GM12878 (cell line): ENCODE measurements around the gene IFNLR1. TPM values are rescaled to one million over a fixed set of nuclear protein-coding genes. Genes with fewer than 3 reads are reported as not detected.

Experiments
- ATAC-seq: fragments of 200-7000 bp; cut with Tn5 transposase; 3 replicates; pipeline ENCODE4 v1.9.1; 2020; ENCODE audit warnings: mild to moderate bottlenecking, moderate library complexity
- BruUV-seq: library from RNA; stranded (reverse); fragments of 400-500 nt; replicated peaks from 2 replicates; lab custom pipeline; 2021; lab: Mats Ljungman, UMichigan
- CTCF ChIA-PET: fragments of 300-600 bp; sonication (Branson Sonifier 250); formaldehyde crosslinking; extraction: SDS; loops from one replicate; lab custom pipeline; 2021; ENCODE audit warnings: inconsistent platforms; lab: Yijun Ruan, JAX
- POLR2A ChIA-PET: fragments of 350-600 bp; formaldehyde crosslinking; extraction: SDS; loops from one replicate; lab custom pipeline; 2021; ENCODE audit warnings: inconsistent platforms; lab: Charles Lee
- RAD21 ChIA-PET: fragments of 300-600 bp; sonication (Branson Sonifier 250); formaldehyde crosslinking; loops from one replicate; lab custom pipeline; 2023; ENCODE audit warnings: antibody characterized with exemption; ENCODE audit not compliant: unreplicated experiment; lab: Charles Lee
- SMC1A ChIA-PET: fragments of 300-600 bp; sonication (Branson Sonifier 250); formaldehyde crosslinking; loops from one replicate; lab custom pipeline; 2023; ENCODE audit not compliant: unreplicated experiment, uncharacterized antibody; lab: Charles Lee
- DNase-seq: peaks from one replicate; pipeline ENCODE4 v3.0.0-alpha.2; 2011; ENCODE audit warnings: low read depth, low spot score
- FAIRE-seq: peaks from 3 replicates; lab custom pipeline; 2011; peaks lifted over from hg19 to GRCh38; lab: Jason Lieb, UNC
- H2AFZ ChIP-seq: 2 replicates; pipeline ENCODE4 v1.6.0; 2011; ENCODE audit warnings: low read depth, low read length, control low read depth; ENCODE audit not compliant: control insufficient read depth
- H3K27ac ChIP-seq: 2 replicates; pipeline ENCODE4 v1.5.1; 2011; ENCODE audit warnings: control low read depth; ENCODE audit not compliant: control insufficient read depth, insufficient read depth
- H3K27me3 ChIP-seq, 2 experiments: replicated peaks in 1 of 2; 2 replicates each; pipeline versions ENCODE4 v1.6.0 to v1.6.1; 2011; ENCODE audit warnings: low read length in 1 of 2; ENCODE audit not compliant: control insufficient read depth in 2 of 2, insufficient read depth in 2 of 2
- H3K36me3 ChIP-seq, 2 experiments: 2 replicates each; pipeline ENCODE4 v1.5.1; 2011; ENCODE audit warnings: low read length in 1 of 2; ENCODE audit not compliant: control insufficient read depth in 2 of 2, insufficient read depth in 2 of 2
- H3K4me1 ChIP-seq: 2 replicates; pipeline ENCODE4 v1.6.1; 2011; ENCODE audit warnings: mild to moderate bottlenecking, low read length, moderate library complexity, mixed read lengths; ENCODE audit not compliant: control insufficient read depth, insufficient read depth
- H3K4me2 ChIP-seq: 2 replicates; pipeline ENCODE4 v1.6.0; 2011; ENCODE audit warnings: control low read depth; ENCODE audit not compliant: control insufficient read depth, insufficient read depth
- H3K4me3 ChIP-seq: fragments of 200-600 bp; sonication (generic); 2 replicates; pipeline ENCODE4 v1.5.1; 2016
- H3K79me2 ChIP-seq: 2 replicates; pipeline ENCODE4 v1.6.0; 2011; ENCODE audit warnings: low read length; ENCODE audit not compliant: control insufficient read depth, insufficient read depth
- H3K9ac ChIP-seq: 2 replicates; pipeline ENCODE4 v1.8.0; 2011; ENCODE audit warnings: low read length, control low read depth, mixed read lengths; ENCODE audit not compliant: control insufficient read depth, insufficient read depth
- H3K9me3 ChIP-seq: replicated peaks from 3 replicates; pipeline ENCODE4 v1.5.1; 2011; ENCODE audit warnings: mild to moderate bottlenecking, low read length; ENCODE audit not compliant: control insufficient read depth, insufficient read depth
- H4K20me1 ChIP-seq: 2 replicates; pipeline ENCODE4 v1.6.0; 2011; ENCODE audit not compliant: control insufficient read depth, insufficient read depth
- BACH1 ChIP-seq: fragments of 450-650 bp; IDR thresholded peaks from 2 replicates; pipeline ENCODE4 v1.6.1; 2017; ENCODE audit warnings: mild to moderate bottlenecking, borderline replicate concordance
- CHD2 ChIP-seq: IDR thresholded peaks from 2 replicates; pipeline ENCODE4 v1.6.1; 2011; ENCODE audit warnings: low read depth, low read length, improper control_type of control experiment, borderline replicate concordance
- RAD51 ChIP-seq: fragments of 450-650 bp; IDR thresholded peaks from 2 replicates; pipeline ENCODE4 v1.6.1; 2016; ENCODE audit warnings: moderate library complexity, mild to moderate bottlenecking, inconsistent platforms
- ZBTB4 ChIP-seq: fragments of 450-650 bp; formaldehyde crosslinking; IDR thresholded peaks from 2 replicates; pipeline ENCODE4 v1.4.0; 2022; ENCODE audit warnings: mild to moderate bottlenecking, moderate library complexity
- WGBS: methylation state at CpG from one replicate; pipeline ENCODE4 v1.1.6; 2016; ENCODE audit warnings: low lambda C conversion rate; ENCODE audit not compliant: insufficient replicate concordance, insufficient coverage; ENCODE audit errors: missing lambda C conversion rate; 5-methylcytosine and 5-hydroxymethylcytosine counted together
- in situ Hi-C: fragments of 300-500 bp; cut with MboI; formaldehyde crosslinking; loops from 9 replicates; pipeline ENCODE4 v1.14.3; 2018; ENCODE audit warnings: mixed read lengths
- intact Hi-C: fragments of 100-400 bp; cut with micrococcal nuclease; formaldehyde crosslinking; loops from one replicate; pipeline ENCODE4 v1.14.2; 2022; ENCODE audit not compliant: unreplicated experiment
- polyA plus RNA-seq, 11 experiments: library from polyadenylated mRNA; depleted of rRNA in 4 of 11; unstranded in 6 of 11; stranded (reverse) in 5 of 11; fragments of >200 nt; fragmentation: Nextera tagmentation in 4 of 11; fragmentation: Illumina TruSeq in 1 of 11; extraction: Ambion mirVana in 4 of 11; extraction: Trizol in 1 of 11; gene quantifications; 1 replicate in 1 of 11; 2 replicates in 10 of 11; pipeline versions ENCODE4 v1.2.1 to v1.2.3, GENCODE V29; 2011 to 2016; ENCODE audit warnings: inconsistent platforms in 2 of 11, missing spikeins in 2 of 11, low read depth in 1 of 11
- total RNA-seq, 4 experiments: library from RNA; depleted of rRNA in 3 of 4; stranded (reverse); fragments of >200 nt in 3 of 4; fragmentation: Illumina TruSeq in 1 of 4; extraction: Trizol in 1 of 4; gene quantifications; 2 replicates each; pipeline versions ENCODE4 v1.2.1 to v1.2.3, GENCODE V29; 2013 to 2021
- TF ChIP-seq, protein P1 (sequence below): fragments of 450-650 bp; IDR thresholded peaks from 2 replicates; pipeline ENCODE4 v1.6.1; 2017; ENCODE audit warnings: antibody characterized with exemption, mild to moderate bottlenecking, moderate library complexity
- TF ChIP-seq, protein P2 (sequence below): fragments of 450-650 bp; IDR thresholded peaks from 2 replicates; pipeline ENCODE4 v1.6.1; 2017; ENCODE audit warnings: mild to moderate bottlenecking, low read depth, inconsistent platforms; ENCODE audit not compliant: poor library complexity, severe bottlenecking
- TF ChIP-seq, protein P3 (sequence below): fragments of 150-350 bp; IDR thresholded peaks from 2 replicates; pipeline ENCODE4 v1.6.1; 2016; ENCODE audit warnings: low read depth, low read length

The IFNLR1 gene
- total and polyA plus RNA-seq, 10 of the 15 experiments (the other 5 are each of a cell fraction or from before 2014, with no cell fraction given) = 0.31 to 5.6 (median 3.9) TPM

DNA sequence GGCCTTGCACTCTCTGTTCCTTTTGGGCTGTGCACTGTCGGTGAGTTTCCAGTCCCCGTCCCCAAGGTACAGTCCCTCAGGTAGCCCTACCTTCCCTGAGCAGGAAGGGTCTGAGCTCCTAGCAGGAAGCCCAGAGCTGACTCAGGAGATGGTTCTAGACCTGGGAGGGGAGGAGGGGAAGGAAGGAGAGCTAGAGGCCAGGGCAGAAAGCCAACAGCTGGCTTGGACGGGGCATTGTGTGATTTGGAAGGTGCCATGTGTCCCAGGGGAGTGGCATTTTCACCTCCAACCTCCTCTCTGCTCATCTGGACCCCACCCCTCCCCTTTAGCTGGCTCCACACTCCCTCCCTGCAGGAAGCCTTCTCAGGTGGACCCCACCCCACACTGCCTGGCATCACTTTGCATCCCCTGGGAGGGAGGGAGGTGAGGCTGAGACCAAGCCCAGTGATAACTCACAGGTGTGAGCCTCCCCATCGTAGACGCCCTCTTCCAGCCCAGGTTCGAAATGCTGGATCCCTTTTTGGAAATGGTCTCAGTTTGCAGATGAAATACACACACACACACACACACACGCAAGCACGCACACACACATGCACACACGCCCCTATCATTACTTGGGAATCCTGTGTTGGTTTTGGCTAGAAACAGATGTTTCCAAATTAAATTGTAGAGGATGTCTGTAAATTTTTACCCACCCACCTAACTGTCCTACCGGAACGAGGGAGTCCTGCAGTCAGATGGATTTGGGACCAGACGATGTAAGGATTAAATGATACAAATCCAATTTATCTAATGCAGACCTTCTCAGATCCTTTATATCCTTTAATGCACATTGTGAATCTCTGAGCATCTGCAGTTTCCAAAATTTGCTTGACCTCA, 19.7 kb upstream of the IFNLR1 start (continued):
- TF ChIP-seq, protein P1, sequence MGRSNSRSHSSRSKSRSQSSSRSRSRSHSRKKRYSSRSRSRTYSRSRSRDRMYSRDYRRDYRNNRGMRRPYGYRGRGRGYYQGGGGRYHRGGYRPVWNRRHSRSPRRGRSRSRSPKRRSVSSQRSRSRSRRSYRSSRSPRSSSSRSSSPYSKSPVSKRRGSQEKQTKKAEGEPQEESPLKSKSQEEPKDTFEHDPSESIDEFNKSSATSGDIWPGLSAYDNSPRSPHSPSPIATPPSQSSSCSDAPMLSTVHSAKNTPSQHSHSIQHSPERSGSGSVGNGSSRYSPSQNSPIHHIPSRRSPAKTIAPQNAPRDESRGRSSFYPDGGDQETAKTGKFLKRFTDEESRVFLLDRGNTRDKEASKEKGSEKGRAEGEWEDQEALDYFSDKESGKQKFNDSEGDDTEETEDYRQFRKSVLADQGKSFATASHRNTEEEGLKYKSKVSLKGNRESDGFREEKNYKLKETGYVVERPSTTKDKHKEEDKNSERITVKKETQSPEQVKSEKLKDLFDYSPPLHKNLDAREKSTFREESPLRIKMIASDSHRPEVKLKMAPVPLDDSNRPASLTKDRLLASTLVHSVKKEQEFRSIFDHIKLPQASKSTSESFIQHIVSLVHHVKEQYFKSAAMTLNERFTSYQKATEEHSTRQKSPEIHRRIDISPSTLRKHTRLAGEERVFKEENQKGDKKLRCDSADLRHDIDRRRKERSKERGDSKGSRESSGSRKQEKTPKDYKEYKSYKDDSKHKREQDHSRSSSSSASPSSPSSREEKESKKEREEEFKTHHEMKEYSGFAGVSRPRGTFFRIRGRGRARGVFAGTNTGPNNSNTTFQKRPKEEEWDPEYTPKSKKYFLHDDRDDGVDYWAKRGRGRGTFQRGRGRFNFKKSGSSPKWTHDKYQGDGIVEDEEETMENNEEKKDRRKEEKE = no peak
- TF ChIP-seq, all 136 proteins: peak for 0

GRCh38 chr1:24206083-24206464, 19.0 kb upstream of the IFNLR1 start:
- CTCF ChIA-PET = interaction anchor here (0.9 to 7.3 kb wide), 3 partner anchors 176 to 320 kb away, joined by 3 to 102 read pairs (median 3); no protein-coding TSS in a partner anchor
- Histone ChIP-seq H3K79me2 (no peaks in the 10 kb centered on the region), H3K27me3 (no peaks in the 10 kb centered on the region; a peak in 2 of 4 replicates), H3K9ac (no peak overlapping the region), H3K4me1 (peaks cover 24% of the 10 kb centered on the region), H3K4me3 (no peak overlapping the region), H3K27ac (no peak overlapping the region), H3K4me2 (no peak overlapping the region), H2AFZ (no peak overlapping the region), H4K20me1 (no peaks in the 10 kb centered on the region; the same call in 1 of the 2 replicates), H3K36me3 (no peaks in the 10 kb centered on the region), H3K9me3 (no peaks in the 10 kb centered on the region; the same call in 2 of the 3 replicates)
- RAD21 ChIA-PET = interaction anchor here (1.3 kb wide), 2 partner anchors 185 to 187 kb away, joined by 4 to 7 read pairs; no protein-coding TSS in a partner anchor
- SMC1A ChIA-PET = interaction anchor here (3.0 kb wide), 1 partner anchor 186 kb away, joined by 49 read pairs; no protein-coding TSS in a partner anchor
- 76% methylated on average over 9 of the region's 12 CpGs for WGBS
- no peak for DNase-seq
- intact Hi-C loops (no loop called here), in situ Hi-C loops (no loop called here)
- POLR2A ChIA-PET = no interaction called here
- BruUV-seq = no TSS peak
- FAIRE-seq = no peak
- no peak for ATAC-seq
- TF ChIP-seq, protein P2, sequence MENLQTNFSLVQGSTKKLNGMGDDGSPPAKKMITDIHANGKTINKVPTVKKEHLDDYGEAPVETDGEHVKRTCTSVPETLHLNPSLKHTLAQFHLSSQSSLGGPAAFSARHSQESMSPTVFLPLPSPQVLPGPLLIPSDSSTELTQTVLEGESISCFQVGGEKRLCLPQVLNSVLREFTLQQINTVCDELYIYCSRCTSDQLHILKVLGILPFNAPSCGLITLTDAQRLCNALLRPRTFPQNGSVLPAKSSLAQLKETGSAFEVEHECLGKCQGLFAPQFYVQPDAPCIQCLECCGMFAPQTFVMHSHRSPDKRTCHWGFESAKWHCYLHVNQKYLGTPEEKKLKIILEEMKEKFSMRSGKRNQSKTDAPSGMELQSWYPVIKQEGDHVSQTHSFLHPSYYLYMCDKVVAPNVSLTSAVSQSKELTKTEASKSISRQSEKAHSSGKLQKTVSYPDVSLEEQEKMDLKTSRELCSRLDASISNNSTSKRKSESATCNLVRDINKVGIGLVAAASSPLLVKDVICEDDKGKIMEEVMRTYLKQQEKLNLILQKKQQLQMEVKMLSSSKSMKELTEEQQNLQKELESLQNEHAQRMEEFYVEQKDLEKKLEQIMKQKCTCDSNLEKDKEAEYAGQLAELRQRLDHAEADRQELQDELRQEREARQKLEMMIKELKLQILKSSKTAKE = no peak
- TF ChIP-seq RAD51 = no peak
- no peak for TF ChIP-seq ZBTB4 (CRISPR knock-in tag)
- no peak for TF ChIP-seq CHD2
- no peak for TF ChIP-seq BACH1
- TF ChIP-seq, protein P3, sequence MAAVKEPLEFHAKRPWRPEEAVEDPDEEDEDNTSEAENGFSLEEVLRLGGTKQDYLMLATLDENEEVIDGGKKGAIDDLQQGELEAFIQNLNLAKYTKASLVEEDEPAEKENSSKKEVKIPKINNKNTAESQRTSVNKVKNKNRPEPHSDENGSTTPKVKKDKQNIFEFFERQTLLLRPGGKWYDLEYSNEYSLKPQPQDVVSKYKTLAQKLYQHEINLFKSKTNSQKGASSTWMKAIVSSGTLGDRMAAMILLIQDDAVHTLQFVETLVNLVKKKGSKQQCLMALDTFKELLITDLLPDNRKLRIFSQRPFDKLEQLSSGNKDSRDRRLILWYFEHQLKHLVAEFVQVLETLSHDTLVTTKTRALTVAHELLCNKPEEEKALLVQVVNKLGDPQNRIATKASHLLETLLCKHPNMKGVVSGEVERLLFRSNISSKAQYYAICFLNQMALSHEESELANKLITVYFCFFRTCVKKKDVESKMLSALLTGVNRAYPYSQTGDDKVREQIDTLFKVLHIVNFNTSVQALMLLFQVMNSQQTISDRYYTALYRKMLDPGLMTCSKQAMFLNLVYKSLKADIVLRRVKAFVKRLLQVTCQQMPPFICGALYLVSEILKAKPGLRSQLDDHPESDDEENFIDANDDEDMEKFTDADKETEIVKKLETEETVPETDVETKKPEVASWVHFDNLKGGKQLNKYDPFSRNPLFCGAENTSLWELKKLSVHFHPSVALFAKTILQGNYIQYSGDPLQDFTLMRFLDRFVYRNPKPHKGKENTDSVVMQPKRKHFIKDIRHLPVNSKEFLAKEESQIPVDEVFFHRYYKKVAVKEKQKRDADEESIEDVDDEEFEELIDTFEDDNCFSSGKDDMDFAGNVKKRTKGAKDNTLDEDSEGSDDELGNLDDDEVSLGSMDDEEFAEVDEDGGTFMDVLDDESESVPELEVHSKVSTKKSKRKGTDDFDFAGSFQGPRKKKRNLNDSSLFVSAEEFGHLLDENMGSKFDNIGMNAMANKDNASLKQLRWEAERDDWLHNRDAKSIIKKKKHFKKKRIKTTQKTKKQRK = no peak
